OCI-LY3 (cell line): ENCODE data around the gene PAX5.

Source experiments
- H2AFZ ChIP-seq: fragments of 200-600, 300-600 bp; shearing (Covaris generic); 2 replicates; pipeline ENCODE4 v1.6.0; 2014; ENCODE audit warnings: antibody characterized with exemption, low read depth, low read length
- H3K27ac ChIP-seq: fragments of 200-600, 300-600 bp; sonication (generic); 2 replicates; pipeline ENCODE4 v1.5.1; 2014; ENCODE audit warnings: mild to moderate bottlenecking, low read length, moderate library complexity, mixed read lengths
- H3K27me3 ChIP-seq: fragments of 200-600, 300-600 bp; sonication (generic); 2 replicates; pipeline ENCODE4 v1.6.1; 2014; ENCODE audit warnings: low read depth, low read length, mixed read lengths
- H3K36me3 ChIP-seq: fragments of 200-600, 300-600 bp; sonication (generic); replicated peaks from 2 replicates; pipeline ENCODE3; 2014; ENCODE audit warnings: low read depth, low read length, mixed read lengths
- H3K4me1 ChIP-seq: fragments of 300-600, 200-600 bp; sonication (generic); 2 replicates; pipeline ENCODE4 v1.6.1; 2014; ENCODE audit warnings: low read length, mixed read lengths
- H3K4me2 ChIP-seq: fragments of 200-600, 300-600 bp; sonication (generic); 2 replicates; pipeline ENCODE4 v1.6.1; 2014; ENCODE audit warnings: low read length, mixed read lengths
- H3K4me3 ChIP-seq: fragments of 300-600, 200-600 bp; sonication (generic); 2 replicates; pipeline ENCODE4 v1.5.1; 2014; ENCODE audit warnings: antibody characterized with exemption, mild to moderate bottlenecking, low read length, moderate library complexity
- H3K79me2 ChIP-seq: fragments of 300-600, 200-600 bp; shearing (Covaris generic); 2 replicates; pipeline ENCODE4 v1.6.1; 2014; ENCODE audit warnings: mild to moderate bottlenecking, low read length, mixed read lengths
- H3K9ac ChIP-seq: fragments of 300-600, 200-600 bp; shearing (Covaris generic); 2 replicates; pipeline ENCODE4 v1.6.0; 2014; ENCODE audit warnings: mild to moderate bottlenecking, low read length, moderate library complexity
- H3K9me3 ChIP-seq: fragments of 200-600, 300-600 bp; shearing (Covaris generic); 2 replicates; pipeline ENCODE4 v1.6.1; 2014; ENCODE audit warnings: low read length, mixed read lengths; ENCODE audit not compliant: insufficient read depth
- H4K20me1 ChIP-seq: fragments of 200-600, 300-600 bp; sonication (generic); 2 replicates; pipeline ENCODE4 v1.6.1; 2016; ENCODE audit warnings: low read length, mixed read lengths; ENCODE audit not compliant: insufficient read depth
- CTCF ChIP-seq: fragments of 200-600, 300-600 bp; sonication (generic); IDR thresholded peaks from 2 replicates; pipeline ENCODE4 v1.5.1; 2014; ENCODE audit warnings: antibody characterized with exemption, low read length, low read depth
- EZH2phosphoT487 ChIP-seq: fragments of 200-600 bp; shearing (Covaris generic); IDR thresholded peaks from 2 replicates; pipeline ENCODE4 v1.6.1; 2018; ENCODE audit warnings: antibody characterized with exemption, mixed run types, low read depth

Gene PAX5

GRCh38 chr9:36896296-36896695 is 137.8 kb downstream of the PAX5 start:
- H3K27me3 ChIP-seq, result no peaks in the 10 kb centered on the region
- H3K4me3 ChIP-seq, result no peak overlapping the region
- H4K20me1 ChIP-seq, result peaks cover 77% of the 10 kb centered on the region
- H3K36me3 ChIP-seq, result peaks cover 93% of the 10 kb centered on the region
- H3K9me3 ChIP-seq, result no peaks in the 10 kb centered on the region
- H3K27ac ChIP-seq, result no peak overlapping the region
- TF ChIP-seq CTCF (no peak), EZH2phosphoT487 (no peak)
- peaks cover 89% of the 10 kb centered on the region for H3K79me2 ChIP-seq
- H3K4me2 ChIP-seq, result no peak overlapping the region
- no peak overlapping the region for H2AFZ ChIP-seq
- H3K4me1 ChIP-seq, result no peaks in the 10 kb centered on the region
- H3K9ac ChIP-seq, result no peak overlapping the region

- H3K36me3 ChIP-seq, result peaks cover 92% of the 10 kb centered on the region
- H3K4me2 ChIP-seq, result no peak overlapping the region
- no peaks in the 10 kb centered on the region for H3K4me1 ChIP-seq
- no peak overlapping the region for H3K27ac ChIP-seq
- peaks cover 78% of the 10 kb centered on the region for H4K20me1 ChIP-seq
- H3K79me2 ChIP-seq, result peaks cover 88% of the 10 kb centered on the region
- no peaks in the 10 kb centered on the region for H3K9me3 ChIP-seq
- no peaks in the 10 kb centered on the region for H3K27me3 ChIP-seq
- H2AFZ ChIP-seq, result no peak overlapping the region
- H3K9ac ChIP-seq, result no peak overlapping the region
- H3K4me3 ChIP-seq, result no peak overlapping the region
- TF ChIP-seq CTCF, result no peak
- TF ChIP-seq EZH2phosphoT487, result no peak
These were observed 138.3 kb downstream of the PAX5 start for GRCh38 chr9:36895744-36896260.

GRCh38 chr9:36894695-36895310 is 139.3 kb downstream of the PAX5 start:
- Histone ChIP-seq H3K36me3 (peaks cover 90% of the 10 kb centered on the region), H3K4me3 (no peak overlapping the region), H3K4me1 (no peaks in the 10 kb centered on the region), H4K20me1 (peaks cover 82% of the 10 kb centered on the region), H3K27me3 (no peaks in the 10 kb centered on the region), H3K9me3 (no peaks in the 10 kb centered on the region), H3K27ac (no peak overlapping the region), H2AFZ (no peak overlapping the region), H3K9ac (no peak overlapping the region), H3K4me2 (no peak overlapping the region), H3K79me2 (peaks cover 93% of the 10 kb centered on the region)
- TF ChIP-seq EZH2phosphoT487, result no peak
- TF ChIP-seq CTCF, result no peak

GRCh38 chr9:36893911-36894310 is 140.2 kb downstream of the PAX5 start:
- H3K9ac ChIP-seq, result no peak overlapping the region
- H4K20me1 ChIP-seq, result peaks cover 83% of the 10 kb centered on the region
- no peak overlapping the region for H3K4me3 ChIP-seq
- no peak for TF ChIP-seq EZH2phosphoT487
- TF ChIP-seq CTCF, result no peak
- no peaks in the 10 kb centered on the region for H3K9me3 ChIP-seq
- peaks cover 93% of the 10 kb centered on the region for H3K79me2 ChIP-seq
- H3K4me2 ChIP-seq, result no peak overlapping the region
- H3K27ac ChIP-seq, result no peak overlapping the region
- peaks cover 84% of the 10 kb centered on the region for H3K36me3 ChIP-seq
- no peaks in the 10 kb centered on the region for H3K27me3 ChIP-seq
- H2AFZ ChIP-seq, result no peak overlapping the region
- peaks cover 4% of the 10 kb centered on the region; the same call in 1 of the 2 replicates for H3K4me1 ChIP-seq
